GM19099 (cell line): ENCODE measurements around the gene CCK.

Experiments
- POLR2A ChIP-seq: IDR thresholded peaks from 3 replicates; pipeline ENCODE4 v1.6.1; 2011; ENCODE audit warnings: low read depth; ENCODE audit not compliant: insufficient read length; ENCODE audit errors: extremely low read depth

Gene CCK

GRCh38 chr3:42256135-42256819 is 9.7 kb downstream of the CCK start:
- no peak for TF ChIP-seq POLR2A

GRCh38 chr3:42254566-42254965 is 11.4 kb downstream of the CCK start:
- no peak for TF ChIP-seq POLR2A

- TF ChIP-seq POLR2A = no peak
These were observed 15.2 kb downstream of the CCK start for GRCh38 chr3:42250761-42251160.

GRCh38 chr3:42247576-42248027 is 18.4 kb downstream of the CCK start:
- no peak for TF ChIP-seq POLR2A

GRCh38 chr3:42246091-42246490 is 19.9 kb downstream of the CCK start:
- TF ChIP-seq POLR2A = no peak

- no peak for TF ChIP-seq POLR2A
These were observed 29.4 kb downstream of the CCK start for GRCh38 chr3:42236611-42237010.

- no peak for TF ChIP-seq POLR2A
These were observed 30.5 kb downstream of the CCK start for GRCh38 chr3:42235532-42235931.

GRCh38 chr3:42230860-42231259 is 35.1 kb downstream of the CCK start:
- TF ChIP-seq POLR2A = no peak

GRCh38 chr3:42229942-42230688 is 35.9 kb downstream of the CCK start:
- no peak for TF ChIP-seq POLR2A

- no peak for TF ChIP-seq POLR2A
These were observed 36.6 kb downstream of the CCK start for GRCh38 chr3:42229266-42229941.

GRCh38 chr3:42228796-42229195 is 37.2 kb downstream of the CCK start:
- TF ChIP-seq POLR2A = no peak

GRCh38 chr3:42226470-42227425 is 39.2 kb downstream of the CCK start:
- TF ChIP-seq POLR2A = no peak

- no peak for TF ChIP-seq POLR2A
These were observed 40.3 kb downstream of the CCK start for GRCh38 chr3:42225486-42226363.

GRCh38 chr3:42224658-42225421 is 41.1 kb downstream of the CCK start:
- no peak for TF ChIP-seq POLR2A

GRCh38 chr3:42224178-42224577 is 41.8 kb downstream of the CCK start:
- TF ChIP-seq POLR2A = no peak
